Ecto neural progenitor cell (in vitro differentiated cells): ENCODE data around the gene MYL7.
"Not testable (repeated sequence)": the region's sequence is repeated elsewhere in the genome, so short reads cannot be mapped to it uniquely, and the experiment has no call there.

Source experiments
- DNase-seq: peaks from one replicate; pipeline ENCODE4 v3.0.0-alpha.2; 2018; ENCODE audit warnings: low spot score

The MYL7 gene

GRCh38 chr7:44141221-44141850, at the start of gene MYL7:
TSS of gene MYL7 (minus strand) at chr7:44141332. CDS start at chr7:44141305, 27 bp downstream.
- no peak for DNase-seq

- DNase-seq = no peak
These were observed 49.1 kb upstream of the MYL7 start for GRCh38 chr7:44189993-44190872.

GRCh38 chr7:44189286-44189992, 48.3 kb upstream of the MYL7 start, which contains the start of gene GCK:
TSS of gene GCK (minus strand) at chr7:44189439. CDS start at chr7:44188953, 486 bp downstream.
- DNase-seq = no peak

GRCh38 chr7:44188480-44189225, 47.5 kb upstream of the MYL7 start:
- no peak for DNase-seq

GRCh38 chr7:44187636-44188416, 46.7 kb upstream of the MYL7 start:
- DNase-seq = no peak

GRCh38 chr7:44186736-44187135, 45.6 kb upstream of the MYL7 start:
- DNase-seq = no peak

- peak; percentile 31 for DNase-seq
These were observed 44.6 kb upstream of the MYL7 start for GRCh38 chr7:44185729-44186128.

- no peak for DNase-seq
These were observed 43.8 kb upstream of the MYL7 start for GRCh38 chr7:44184873-44185446.

- DNase-seq = peak; percentile 45
These were observed 43.2 kb upstream of the MYL7 start for GRCh38 chr7:44184206-44184872.

GRCh38 chr7:44183386-44183785, 42.3 kb upstream of the MYL7 start:
- peak; percentile 17 for DNase-seq

GRCh38 chr7:44182827-44183226, 41.7 kb upstream of the MYL7 start:
- DNase-seq = peak; percentile 19

GRCh38 chr7:44180631-44181030, 39.5 kb upstream of the MYL7 start:
- DNase-seq = no peak

GRCh38 chr7:44177570-44178131, 36.5 kb upstream of the MYL7 start:
- no peak for DNase-seq

- no peak for DNase-seq
These were observed 35.4 kb upstream of the MYL7 start for GRCh38 chr7:44176486-44176885.

GRCh38 chr7:44175730-44176129, 34.6 kb upstream of the MYL7 start:
- DNase-seq = peak; percentile 3

- not testable (repeated sequence) for DNase-seq
These were observed 33.5 kb upstream of the MYL7 start for GRCh38 chr7:44174694-44174948.

GRCh38 chr7:44173911-44174693, 33.0 kb upstream of the MYL7 start:
- DNase-seq = no peak

- no peak for DNase-seq
These were observed 31.8 kb upstream of the MYL7 start for GRCh38 chr7:44172803-44173424.

GRCh38 chr7:44172352-44172751, 31.2 kb upstream of the MYL7 start:
- DNase-seq = no peak
